ENCODE results near the gene PCDHB15. TPM values are rescaled to one million over a fixed set of nuclear protein-coding genes. Genes with fewer than 3 reads are reported as not detected.

The PCDHB15 gene
- total RNA-seq = 0.38 and 1.4 TPM in 2 replicates

DNA sequence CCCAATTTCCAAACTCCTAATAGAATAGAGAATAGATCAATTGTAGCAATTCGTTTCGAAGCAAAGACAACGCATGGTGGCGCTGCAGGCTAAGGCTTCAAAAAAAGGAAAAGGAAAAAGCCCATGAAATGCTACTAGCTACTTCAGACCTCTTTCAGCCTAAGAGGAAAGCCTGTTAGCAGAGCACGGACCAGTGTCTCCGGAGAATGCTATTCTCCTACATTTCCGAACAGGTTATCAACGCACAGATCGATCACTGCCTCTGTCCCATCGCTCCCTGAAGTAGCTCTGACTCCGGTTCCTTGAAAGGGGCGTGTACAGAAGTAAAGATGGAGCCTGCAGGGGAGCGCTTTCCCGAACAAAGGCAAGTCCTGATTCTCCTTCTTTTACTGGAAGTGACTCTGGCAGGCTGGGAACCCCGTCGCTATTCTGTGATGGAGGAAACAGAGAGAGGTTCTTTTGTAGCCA lies at the start of gene PCDHB15:
TSS of gene PCDHB15 (plus strand) at position 146 of the 468 bp plus-strand sequence. CDS start at position 330, 184 bp downstream.

GRCh38 chr5:141199359-141200235 lies 45.6 kb upstream of the PCDHB15 start, which contains the start of gene PCDHB11:
PCDHB11 (plus strand) TSS chr5:141199627; CDS start chr5:141199775, 148 bp downstream.

DNA sequence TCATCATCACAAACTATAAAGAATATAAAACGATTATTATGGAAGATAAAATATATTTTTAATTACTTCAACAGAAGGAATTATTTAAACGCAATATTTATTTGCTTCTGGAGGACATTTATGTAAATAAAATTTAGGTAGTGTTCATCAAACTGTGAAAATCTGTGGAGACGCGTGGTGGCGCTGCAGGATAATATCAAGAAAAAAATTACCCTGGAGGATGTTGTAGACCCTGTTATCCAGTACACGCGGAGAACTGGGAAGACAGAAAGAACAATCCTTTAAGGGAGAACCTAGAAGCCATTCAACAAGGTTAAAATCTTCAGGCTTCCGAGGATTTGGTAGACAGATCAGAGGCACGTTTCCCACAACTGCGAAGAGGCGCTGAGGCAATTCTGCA lies 36.7 kb upstream of the PCDHB15 start, which contains the start of gene PCDHB12:
TSS of gene PCDHB12 (plus strand) at position 242 of the 400 bp plus-strand sequence. CDS start 189 bp downstream, outside the sequence.

DNA sequence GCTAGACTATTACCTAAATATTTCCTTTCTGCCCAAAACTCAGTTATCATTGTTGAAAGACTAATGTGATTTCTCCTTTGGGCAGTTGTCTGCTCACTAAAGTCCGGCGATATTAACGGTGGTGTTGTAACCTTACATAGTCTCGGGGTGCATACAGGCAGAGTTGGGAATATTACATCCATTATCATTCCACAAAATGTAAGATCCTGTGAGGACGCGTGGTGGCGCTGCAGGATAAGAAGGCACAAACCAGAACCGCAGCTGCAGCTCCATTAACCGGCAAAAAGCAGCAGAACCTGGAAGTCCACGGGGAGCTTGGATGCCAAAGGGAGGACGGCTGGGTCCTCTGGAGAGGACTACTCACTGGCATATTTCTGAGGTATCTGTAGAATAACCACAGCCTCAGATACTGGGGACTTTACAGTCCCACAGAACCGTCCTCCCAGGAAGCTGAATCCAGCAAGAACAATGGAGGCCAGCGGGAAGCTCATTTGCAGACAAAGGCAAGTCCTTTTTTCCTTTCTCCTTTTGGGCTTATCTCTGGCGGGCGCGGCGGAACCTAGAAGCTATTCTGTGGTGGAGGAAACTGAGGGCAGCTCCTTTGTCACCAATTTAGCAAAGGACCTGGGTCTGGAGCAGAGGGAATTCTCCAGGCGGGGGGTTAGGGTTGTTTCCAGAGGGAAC lies 31.4 kb upstream of the PCDHB15 start, which contains the start of gene PCDHB13:
TSS of gene PCDHB13 (plus strand) at position 264 of the 684 bp plus-strand sequence. CDS start at position 469, 205 bp downstream.

GRCh38 chr5:141223112-141223783 lies 21.9 kb upstream of the PCDHB15 start, which contains the start of gene PCDHB14:
PCDHB14 (plus strand) TSS chr5:141223343; CDS start chr5:141223506, 163 bp downstream.

Other genes starting within 250 kb of the PCDHB15 start
- gene PCDHB1, start 194.0 kb upstream of the PCDHB15 start, total RNA-seq = not detected in 2 replicates
- 0.77 and 6.5 TPM in 2 replicates for gene PCDHB2, start 150.8 kb upstream of the PCDHB15 start, total RNA-seq
- gene PCDHB3, start 144.9 kb upstream of the PCDHB15 start, total RNA-seq = 0.19 and 3.9 TPM in 2 replicates
- under 0.01 and 0.85 TPM in 2 replicates for gene PCDHB4, start 123.6 kb upstream of the PCDHB15 start, total RNA-seq
- 0.58 and 3.1 TPM in 2 replicates for gene PCDHB5, start 110.2 kb upstream of the PCDHB15 start, total RNA-seq
- gene PCDHB6, start 95.3 kb upstream of the PCDHB15 start, total RNA-seq = under 0.01 and 0.28 TPM in 2 replicates
- 0.19 and 1.1 TPM in 2 replicates for gene PCDHB7, start 72.8 kb upstream of the PCDHB15 start, total RNA-seq
- gene PCDHB8, start 67.6 kb upstream of the PCDHB15 start, total RNA-seq = under 0.01 and 1.4 TPM in 2 replicates
- 0.19 and 1.7 TPM in 2 replicates for gene PCDHB16, start 63.0 kb upstream of the PCDHB15 start, total RNA-seq
- gene PCDHB9, start 58.2 kb upstream of the PCDHB15 start, total RNA-seq = under 0.01 and 0.56 TPM in 2 replicates
- 0.19 and 1.7 TPM in 2 replicates for gene PCDHB10, start 53.0 kb upstream of the PCDHB15 start, total RNA-seq
- gene PCDHB11, start 45.8 kb upstream of the PCDHB15 start, total RNA-seq = 0.19 and 0.85 TPM in 2 replicates
- gene PCDHB12, start 36.7 kb upstream of the PCDHB15 start, total RNA-seq = under 0.01 and 0.28 TPM in 2 replicates
- 0.19 and 1.1 TPM in 2 replicates for gene PCDHB13, start 31.5 kb upstream of the PCDHB15 start, total RNA-seq
- gene PCDHB14, start 22.1 kb upstream of the PCDHB15 start, total RNA-seq = 0.58 and 2.5 TPM in 2 replicates
- under 0.01 and 0.19 TPM in 2 replicates for gene SLC25A2, start 58.7 kb downstream of the PCDHB15 start, total RNA-seq
- gene TAF7, start 75.4 kb downstream of the PCDHB15 start, total RNA-seq = 90.2 and 102 TPM in 2 replicates
- gene PCDHGA1, start 85.1 kb downstream of the PCDHB15 start, total RNA-seq = 0.38 and 1.4 TPM in 2 replicates
- 1.5 and 3.1 TPM in 2 replicates for gene PCDHGA2, start 93.4 kb downstream of the PCDHB15 start, total RNA-seq
- gene PCDHGA3, start 98.4 kb downstream of the PCDHB15 start, total RNA-seq = 0.38 and 1.7 TPM in 2 replicates
- 0.38 and 3.1 TPM in 2 replicates for gene PCDHGB1, start 104.7 kb downstream of the PCDHB15 start, total RNA-seq
- gene PCDHGA4, start 109.6 kb downstream of the PCDHB15 start, total RNA-seq = 2.9 and 8.2 TPM in 2 replicates
- gene PCDHGB2, start 114.6 kb downstream of the PCDHB15 start, total RNA-seq = 1.2 and 2.5 TPM in 2 replicates
- gene PCDHGA5, start 118.8 kb downstream of the PCDHB15 start, total RNA-seq = 0.58 and 1.1 TPM in 2 replicates
- 1.9 and 4.5 TPM in 2 replicates for gene PCDHGB3, start 124.8 kb downstream of the PCDHB15 start, total RNA-seq
- gene PCDHGA6, start 128.5 kb downstream of the PCDHB15 start, total RNA-seq = 1.5 and 3.1 TPM in 2 replicates
- gene PCDHGA7, start 137.3 kb downstream of the PCDHB15 start, total RNA-seq = 1.5 and 3.7 TPM in 2 replicates
- 9.6 and 22.0 TPM in 2 replicates for gene PCDHGB4, start 142.3 kb downstream of the PCDHB15 start, total RNA-seq
- 1.3 and 2.8 TPM in 2 replicates for gene PCDHGA8, start 147.2 kb downstream of the PCDHB15 start, total RNA-seq
- gene PCDHGB5, start 152.6 kb downstream of the PCDHB15 start, total RNA-seq = 17.8 and 21.4 TPM in 2 replicates
- 2.1 and 3.1 TPM in 2 replicates for gene PCDHGA9, start 157.4 kb downstream of the PCDHB15 start, total RNA-seq
- 0.96 and 2.5 TPM in 2 replicates for gene PCDHGB6, start 162.6 kb downstream of the PCDHB15 start, total RNA-seq
- gene PCDHGA10, start 167.6 kb downstream of the PCDHB15 start, total RNA-seq = 1.2 and 3.4 TPM in 2 replicates
- gene PCDHGB7, start 172.3 kb downstream of the PCDHB15 start, total RNA-seq = 1.9 and 4.5 TPM in 2 replicates
- 3.1 and 4.5 TPM in 2 replicates for gene PCDHGA11, start 175.7 kb downstream of the PCDHB15 start, total RNA-seq
- 6.7 and 14.7 TPM in 2 replicates for gene PCDHGA12, start 185.1 kb downstream of the PCDHB15 start, total RNA-seq
- gene PCDHGC3, start 230.6 kb downstream of the PCDHB15 start, total RNA-seq = 24.7 and 31.0 TPM in 2 replicates
- 0.77 and 1.1 TPM in 2 replicates for gene PCDHGC4, start 239.6 kb downstream of the PCDHB15 start, total RNA-seq
- 1.7 and 2.0 TPM in 2 replicates for gene PCDHGC5, start 243.7 kb downstream of the PCDHB15 start, total RNA-seq

Measured in regular cardiac myocyte (primary cell).